Tibial nerve (tissue), 4 donors: Measurements from ENCODE around the gene ANK2.

Source experiments
- EP300 ChIP-seq, 2 donors: sonication (generic); formaldehyde crosslinking; IDR thresholded peaks; one replicate each; pipeline ENCODE4 v1.6.1; 2017; ENCODE audit warnings: antibody characterized with exemption in 2 of 2, mild to moderate bottlenecking in 1 of 2
- POLR2A ChIP-seq, 2 donors: fragments of 450-650 bp; IDR thresholded peaks; one replicate each; pipeline ENCODE4 v1.6.1; 2017; ENCODE audit warnings: antibody characterized with exemption in 2 of 2, mild to moderate bottlenecking in 2 of 2, moderate library complexity in 2 of 2
- TF ChIP-seq, protein P1 (sequence below), 5 experiments: fragments of 200-600 bp in 3 of 5; fragments of 450-650 bp in 2 of 5; sonication (generic) in 3 of 5; IDR thresholded peaks; one replicate each; pipeline ENCODE4 v1.5.1; 2016 to 2019; ENCODE audit warnings: antibody characterized with exemption in 5 of 5, mild to moderate bottlenecking in 3 of 5, moderate library complexity in 2 of 5

DNA sequence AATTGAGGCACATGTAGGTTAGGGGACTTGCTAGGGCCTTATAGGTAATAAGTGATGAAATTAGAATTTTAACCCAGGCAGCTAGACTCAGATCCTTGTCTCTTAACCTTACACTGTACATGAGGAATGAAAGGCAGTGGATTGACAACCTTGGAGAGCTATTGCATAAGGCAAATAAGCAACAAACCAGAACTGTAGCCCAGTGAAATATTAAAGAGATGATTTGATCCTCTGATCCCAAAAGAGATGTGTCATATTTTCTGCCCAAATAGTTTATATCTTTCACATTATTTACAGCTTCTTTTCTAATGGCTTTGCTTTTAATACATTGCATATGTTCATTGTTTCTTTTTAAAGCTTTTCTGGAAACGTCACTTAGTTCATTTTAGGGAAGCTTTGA is 252.6 kb downstream of the ANK2 start:
- TF ChIP-seq, protein P1, sequence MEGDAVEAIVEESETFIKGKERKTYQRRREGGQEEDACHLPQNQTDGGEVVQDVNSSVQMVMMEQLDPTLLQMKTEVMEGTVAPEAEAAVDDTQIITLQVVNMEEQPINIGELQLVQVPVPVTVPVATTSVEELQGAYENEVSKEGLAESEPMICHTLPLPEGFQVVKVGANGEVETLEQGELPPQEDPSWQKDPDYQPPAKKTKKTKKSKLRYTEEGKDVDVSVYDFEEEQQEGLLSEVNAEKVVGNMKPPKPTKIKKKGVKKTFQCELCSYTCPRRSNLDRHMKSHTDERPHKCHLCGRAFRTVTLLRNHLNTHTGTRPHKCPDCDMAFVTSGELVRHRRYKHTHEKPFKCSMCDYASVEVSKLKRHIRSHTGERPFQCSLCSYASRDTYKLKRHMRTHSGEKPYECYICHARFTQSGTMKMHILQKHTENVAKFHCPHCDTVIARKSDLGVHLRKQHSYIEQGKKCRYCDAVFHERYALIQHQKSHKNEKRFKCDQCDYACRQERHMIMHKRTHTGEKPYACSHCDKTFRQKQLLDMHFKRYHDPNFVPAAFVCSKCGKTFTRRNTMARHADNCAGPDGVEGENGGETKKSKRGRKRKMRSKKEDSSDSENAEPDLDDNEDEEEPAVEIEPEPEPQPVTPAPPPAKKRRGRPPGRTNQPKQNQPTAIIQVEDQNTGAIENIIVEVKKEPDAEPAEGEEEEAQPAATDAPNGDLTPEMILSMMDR (IDR thresholded peaks at IDR 0.05) = no peak
- TF ChIP-seq POLR2A (IDR thresholded peaks at IDR 0.05) = no peak
- no peak for TF ChIP-seq EP300 (IDR thresholded peaks at IDR 0.05)
